Neural cell (in vitro differentiated cells): Measurements from ENCODE around the gene ASPSCR1.

Source experiments
- CTCF ChIP-seq: fragments of 450-650 bp; IDR thresholded peaks from 2 replicates; pipeline ENCODE4 v1.5.1; 2014; ENCODE audit warnings: antibody characterized with exemption, mild to moderate bottlenecking, moderate library complexity; ENCODE audit not compliant: poor library complexity, severe bottlenecking
- EP300 ChIP-seq: fragments of 450-650 bp; conservative IDR thresholded peaks from 2 replicates; pipeline ENCODE4 v1.6.1; 2014; ENCODE audit warnings: antibody characterized with exemption, mild to moderate bottlenecking, moderate library complexity; ENCODE audit not compliant: poor library complexity, severe bottlenecking
- EZH2 ChIP-seq: fragments of 200-600, 300-800 bp; shearing (Covaris generic), sonication (generic); IDR thresholded peaks from 2 replicates; pipeline ENCODE4 v1.6.1; 2014; ENCODE audit warnings: antibody characterized with exemption, low read length, borderline replicate concordance, mild to moderate bottlenecking; ENCODE audit not compliant: insufficient read depth, poor library complexity, severe bottlenecking
- MXI1 ChIP-seq: fragments of 450-650 bp; conservative IDR thresholded peaks from 2 replicates; pipeline ENCODE4 v1.6.1; 2014; ENCODE audit warnings: antibody characterized with exemption, mild to moderate bottlenecking; ENCODE audit not compliant: poor library complexity, severe bottlenecking
- POLR2AphosphoS5 ChIP-seq: IDR thresholded peaks from 2 replicates; pipeline ENCODE4 v1.6.1; 2012
- RAD21 ChIP-seq: fragments of 450-650 bp; conservative IDR thresholded peaks from 2 replicates; pipeline ENCODE4 v1.6.1; 2014; ENCODE audit warnings: antibody characterized with exemption, mild to moderate bottlenecking, moderate library complexity
- REST ChIP-seq: IDR thresholded peaks from 2 replicates; pipeline ENCODE4 v1.6.1; 2012; ENCODE audit warnings: borderline replicate concordance
- TAF1 ChIP-seq: IDR thresholded peaks from 2 replicates; pipeline ENCODE4 v1.6.1; 2012; ENCODE audit warnings: low read depth

- TF ChIP-seq TAF1 (no peak), CTCF (no peak), MXI1 (no peak), POLR2AphosphoS5 (no peak), EP300 (no peak), EZH2 (no peak), REST (no peak), RAD21 (no peak)
Observed at GRCh38 chr17:81934098-81934757, 43.2 kb upstream of the ASPSCR1 start.
